Measurements from ENCODE around the gene USP22. TPM values are rescaled to one million over a fixed set of nuclear protein-coding genes. Genes with fewer than 3 reads are reported as not detected.

The USP22 gene
- total and polyA plus RNA-seq, 9 donors = 75.2 to 246 (median 197) TPM

- TF ChIP-seq EP300 (IDR thresholded peaks at IDR 0.05) (no peak), POLR2A (IDR thresholded peaks at IDR 0.05) (no peak), CTCF (IDR thresholded peaks at IDR 0.05) (no peak)
- no peak for DNase-seq
- intact Hi-C loops (cut with DNase I) = no loop called here
Observed at GRCh38 chr17:20965492-20965891, 77.3 kb downstream of the USP22 start.

GRCh38 chr17:20961586-20961985 lies 81.2 kb downstream of the USP22 start:
- Histone ChIP-seq H3K36me3 (no peaks in the 10 kb centered on the region), H3K27me3 (no peaks in the 10 kb centered on the region), H3K9me3 (no peaks in the 10 kb centered on the region), H3K4me1 (ENCODE audit: insufficient read depth) (no peaks in the 10 kb centered on the region), H3K4me3 (no peak overlapping the region), H3K27ac (no peak overlapping the region)
- no peak for DNase-seq
- no peak for TF ChIP-seq CTCF (IDR thresholded peaks at IDR 0.05)
- intact Hi-C loops (cut with DNase I) = no loop called here
- WGBS, 3 donors = 85 to 90% (median 86%) methylated on average over 5 of the region's 5 CpGs

More at GRCh38 chr17:20965492-20965891, 77.3 kb downstream of the USP22 start:
- Histone ChIP-seq H3K36me3 (no peaks in the 10 kb centered on the region), H3K9me3 (no peaks in the 10 kb centered on the region), H3K27ac (no peak overlapping the region), H3K4me3 (no peak overlapping the region), H3K4me1 (ENCODE audit: insufficient read depth) (no peaks in the 10 kb centered on the region), H3K27me3 (no peaks in the 10 kb centered on the region)
- WGBS, 3 donors = 71 to 79% (median 75%) methylated on average over 1 of the region's 1 CpG

GRCh38 chr17:20960871-20961270 lies 81.9 kb downstream of the USP22 start:
- H3K9me3 ChIP-seq = no peaks in the 10 kb centered on the region
- 90 to 91% (median 91%) methylated on average over 7 of the region's 7 CpGs for WGBS, 3 donors
- no peak for DNase-seq
- no peak for TF ChIP-seq EP300 (IDR thresholded peaks at IDR 0.05)
- TF ChIP-seq POLR2A (IDR thresholded peaks at IDR 0.05) = no peak
- TF ChIP-seq CTCF (IDR thresholded peaks at IDR 0.05) = no peak
- H3K27me3 ChIP-seq = no peaks in the 10 kb centered on the region
- H3K27ac ChIP-seq = no peak overlapping the region
- H3K36me3 ChIP-seq = no peaks in the 10 kb centered on the region
- intact Hi-C loops (cut with DNase I) = no loop called here
- H3K4me3 ChIP-seq = no peak overlapping the region
- H3K4me1 ChIP-seq (ENCODE audit: insufficient read depth) = no peaks in the 10 kb centered on the region

- DNase-seq = peak in 4 of 5 donors; percentile 25 to 61 (median 39)
- no peak for TF ChIP-seq CTCF (IDR thresholded peaks at IDR 0.05)
- no peak for TF ChIP-seq EP300 (IDR thresholded peaks at IDR 0.05)
- TF ChIP-seq POLR2A (IDR thresholded peaks at IDR 0.05) = no peak
- no peaks in the 10 kb centered on the region for H3K4me1 ChIP-seq (ENCODE audit: insufficient read depth)
- H3K4me3 ChIP-seq = no peak overlapping the region
- H3K27ac ChIP-seq = no peak overlapping the region
- WGBS, 3 donors = 26 to 32% (median 27%) methylated on average over 6 of the region's 6 CpGs
- H3K9me3 ChIP-seq = no peaks in the 10 kb centered on the region
- intact Hi-C loops (cut with DNase I) = no loop called here
- H3K36me3 ChIP-seq = no peaks in the 10 kb centered on the region
- H3K27me3 ChIP-seq = no peaks in the 10 kb centered on the region
Observed at GRCh38 chr17:20955427-20956323, 87.1 kb downstream of the USP22 start.
